K562 (cell line): ENCODE results near the gene EXOSC6. TPM values are rescaled to one million over a fixed set of nuclear protein-coding genes. Genes with fewer than 3 reads are reported as not detected.

Experiments used
- ATAC-seq: fragments of 200-7000 bp; cut with Tn5 transposase; 3 replicates; pipeline ENCODE4 v1.9.1; 2020; ENCODE audit warnings: moderate library complexity
- BruUV-seq: library from RNA; stranded (reverse); fragments of 400-500 nt; replicated peaks from 2 replicates; lab custom pipeline; 2021; lab: Mats Ljungman, UMichigan
- CTCF ChIA-PET: fragments of 300-600 bp; formaldehyde crosslinking; extraction: SDS; loops from one replicate; lab custom pipeline; 2021; ENCODE audit warnings: low intra/inter-chr PET ratio; lab: Yijun Ruan, JAX
- POLR2A ChIA-PET: fragments of 300-600, 350-650 bp; sonication (Branson Sonifier 250); formaldehyde crosslinking; extraction: SDS; loops from one replicate; lab custom pipeline; 2021; ENCODE audit warnings: antibody characterized with exemption, inconsistent platforms; lab: Yijun Ruan, JAX
- DNase-seq, 4 experiments: peaks; one replicate each; pipeline versions ENCODE4 v3.0.0 to v3.0.0-alpha.2; 2011 to 2018; ENCODE audit warnings: low spot score in 3 of 4, mixed read lengths in 3 of 4; ENCODE audit errors: extremely low read depth in 1 of 4
- FAIRE-seq: peaks from 2 replicates; lab custom pipeline; 2011; peaks lifted over from hg19 to GRCh38; lab: Jason Lieb, UNC
- H2AFZ ChIP-seq: 2 replicates; pipeline ENCODE4 v1.6.0; 2011; ENCODE audit warnings: low read depth, low read length, control low read depth, inconsistent platforms
- H3K27ac ChIP-seq: fragments of 200-600 bp; 3 replicates; pipeline ENCODE4 v1.8.0; 2011; ENCODE audit warnings: low read depth, mild to moderate bottlenecking, control low read depth, inconsistent platforms, low read length, moderate library complexity, mixed read lengths; ENCODE audit errors: extremely low read depth
- H3K27me3 ChIP-seq, 2 experiments: fragments of 300-600 bp in 1 of 2; 2 replicates in 1 of 2; 3 replicates in 1 of 2; pipeline versions ENCODE4 v1.6.0 to v1.8.0; 2011; ENCODE audit warnings: inconsistent platforms in 2 of 2, low read length in 2 of 2, mild to moderate bottlenecking in 1 of 2, mixed read lengths in 1 of 2, moderate library complexity in 1 of 2; ENCODE audit not compliant: control insufficient read depth in 2 of 2, insufficient read depth in 2 of 2
- H3K36me3 ChIP-seq: fragments of 300-600 bp; 3 replicates; pipeline ENCODE4 v1.8.0; 2011; ENCODE audit warnings: mild to moderate bottlenecking, low read length, inconsistent platforms; ENCODE audit not compliant: control insufficient read depth, insufficient read depth
- H3K4me1 ChIP-seq, 2 experiments: fragments of 200-600 bp in 1 of 2; replicated peaks in 1 of 2; 2 replicates in 1 of 2; 3 replicates in 1 of 2; pipeline versions ENCODE4 v1.5.1 to v1.8.0; 2011; ENCODE audit warnings: inconsistent platforms in 2 of 2, low read length in 2 of 2, mild to moderate bottlenecking in 1 of 2, mixed read lengths in 1 of 2, moderate library complexity in 1 of 2; ENCODE audit not compliant: control insufficient read depth in 2 of 2, insufficient read depth in 2 of 2
- H3K4me2 ChIP-seq: 2 replicates; pipeline ENCODE4 v1.6.1; 2011; ENCODE audit warnings: low read length, control low read depth, inconsistent platforms, mixed read lengths; ENCODE audit not compliant: insufficient read depth
- H3K4me3 ChIP-seq: fragments of 200-600 bp; sonication (generic), shearing (Covaris generic); 2 replicates; pipeline ENCODE4 v1.5.1; 2016; ENCODE audit warnings: control low read depth, inconsistent platforms
- H3K79me2 ChIP-seq: fragments of 200-600 bp; 3 replicates; pipeline ENCODE4 v1.8.0; 2011; ENCODE audit warnings: low read length, inconsistent platforms; ENCODE audit not compliant: control insufficient read depth, insufficient read depth
- H3K9ac ChIP-seq, 2 experiments: 2 replicates each; pipeline versions ENCODE4 v1.6.0 to v1.6.1; 2011; ENCODE audit warnings: low read depth in 2 of 2, low read length in 2 of 2, control low read depth in 1 of 2, inconsistent platforms in 1 of 2, mild to moderate bottlenecking in 1 of 2, mixed read lengths in 1 of 2; ENCODE audit not compliant: insufficient read depth in 1 of 2
- H3K9me1 ChIP-seq: one replicate; pipeline ENCODE4 v1.6.0; 2011; ENCODE audit warnings: inconsistent platforms, mild to moderate bottlenecking, low read length, moderate library complexity; ENCODE audit not compliant: control insufficient read depth, insufficient read depth
- H3K9me3 ChIP-seq: replicated peaks from 2 replicates; pipeline ENCODE4 v1.5.1; 2011; ENCODE audit warnings: low read depth, low read length, inconsistent platforms; ENCODE audit not compliant: control insufficient read depth, insufficient read depth
- H4K20me1 ChIP-seq: replicated peaks from 2 replicates; pipeline ENCODE4 v1.6.1; 2011; ENCODE audit warnings: low read length, inconsistent platforms, mixed read lengths; ENCODE audit not compliant: control insufficient read depth, insufficient read depth
- ARNT ChIP-seq, 2 experiments: fragments of 450-650 bp; IDR thresholded peaks; 2 replicates each; pipeline ENCODE4 v1.6.1; 2016; ENCODE audit warnings: mild to moderate bottlenecking in 1 of 2
- ATF1 ChIP-seq, 2 experiments: fragments of 450-650 bp in 1 of 2; IDR thresholded peaks; 2 replicates each; pipeline ENCODE4 v1.6.1; 2016; ENCODE audit warnings: missing compliant biosample characterization in 1 of 2, missing genetic modification characterization in 1 of 2
- EWSR1 ChIP-seq: fragments of 450-650 bp; IDR thresholded peaks from 2 replicates; pipeline ENCODE4 v1.6.1; 2018; ENCODE audit warnings: borderline replicate concordance, mild to moderate bottlenecking, low read depth, moderate library complexity; ENCODE audit not compliant: partially characterized antibody
- FOSL1 ChIP-seq: fragments of 200-800 bp; sonication (Bioruptor generic); conservative IDR thresholded peaks from 2 replicates; pipeline ENCODE4 v1.6.1; 2016; ENCODE audit warnings: missing genetic modification characterization, missing compliant biosample characterization
- HNRNPH1 ChIP-seq: fragments of 200-400 bp; formaldehyde crosslinking; optimal IDR thresholded peaks from 2 replicates; pipeline ENCODE3; 2017; ENCODE audit warnings: low read depth, mild to moderate bottlenecking, low read length, moderate library complexity
- HNRNPK ChIP-seq: fragments of 200-400 bp; formaldehyde crosslinking; IDR thresholded peaks from one replicate; pipeline ENCODE4 v1.6.1; 2018; ENCODE audit warnings: mild to moderate bottlenecking, low read depth, low read length; ENCODE audit not compliant: poor library complexity, severe bottlenecking
- RBFOX2 ChIP-seq: fragments of 200-400 bp; formaldehyde crosslinking; IDR thresholded peaks from 2 replicates; pipeline ENCODE4 v1.6.1; 2017; ENCODE audit warnings: low read depth, mild to moderate bottlenecking, low read length, moderate library complexity
- RUNX1 ChIP-seq: sonication (generic); IDR thresholded peaks from 2 replicates; pipeline ENCODE4 v1.6.1; 2016; ENCODE audit warnings: antibody characterized with exemption, low read depth
- WGBS: fragments of 100-300 bp; shearing (Covaris generic); methylation state at CpG from one replicate; pipeline ENCODE4 v1.1.6; 2016; ENCODE audit warnings: low coverage, mixed read lengths; ENCODE audit not compliant: insufficient coverage; ENCODE audit errors: missing lambda C conversion rate; 5-methylcytosine and 5-hydroxymethylcytosine counted together
- in situ Hi-C: fragments of 300-500 bp; cut with MboI; formaldehyde crosslinking; loops from 4 replicates; pipeline ENCODE4 v1.15.0; 2018; ENCODE audit warnings: inconsistent platforms, mixed read lengths
- intact Hi-C: fragments of 100-400 bp; cut with micrococcal nuclease; formaldehyde crosslinking; loops from 2 replicates; pipeline ENCODE4 v1.14.2; 2022
- polyA plus RNA-seq, 8 experiments: library from polyadenylated mRNA; depleted of rRNA in 4 of 8; stranded (reverse) in 5 of 8; unstranded in 3 of 8; fragments of >200 nt; fragmentation: Nextera tagmentation in 2 of 8; fragmentation: Illumina TruSeq in 1 of 8; extraction: Ambion mirVana in 2 of 8; extraction: Trizol in 1 of 8; gene quantifications; 2 replicates each; pipeline versions ENCODE4 v1.2.1 to v1.2.3, GENCODE V29; 2011 to 2014; ENCODE audit warnings: inconsistent platforms in 1 of 8, missing spikeins in 1 of 8
- total RNA-seq, 7 experiments: library from RNA; depleted of rRNA in 6 of 7; stranded (reverse); fragments of >200 nt in 6 of 7; fragmentation: Illumina TruSeq in 2 of 7; extraction: Trizol in 2 of 7; gene quantifications; 2 replicates each; pipeline versions ENCODE4 v1.2.1 to v1.2.3, GENCODE V29; 2011 to 2021; ENCODE audit warnings: low replicate concordance in 1 of 7

EXOSC6 gene
- total and polyA plus RNA-seq, 9 of the 15 experiments (the other 6 are each of a cell fraction or from before 2014, with no cell fraction given): 9.2 to 29.0 (median 15.6) TPM

DNA sequence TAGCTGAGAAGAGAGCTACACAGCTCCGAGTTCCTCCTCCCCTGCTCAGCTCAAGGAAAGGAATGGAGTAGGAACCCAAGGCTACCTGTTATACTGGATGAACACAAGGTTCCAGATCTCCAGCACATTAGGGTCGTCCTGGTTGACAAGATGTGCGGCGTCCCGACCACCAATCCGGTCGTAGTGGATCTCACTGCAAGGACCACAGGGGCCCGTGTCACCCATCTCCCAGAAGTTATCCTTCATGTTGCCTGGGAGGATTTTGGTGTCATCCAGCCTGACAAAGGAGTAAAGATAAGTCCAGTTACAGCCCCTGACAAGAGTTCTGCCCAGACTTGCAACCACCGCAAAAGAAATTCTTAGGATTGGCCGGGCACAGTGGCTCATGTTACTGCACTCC, 20.0 kb upstream of the EXOSC6 start:
- H3K27ac ChIP-seq: no peak overlapping the region
- BruUV-seq: no TSS peak
- DNase-seq (peak in 2 of 4 experiments; percentile 5 to 11), ATAC-seq (no peak), FAIRE-seq (no peak)
- ChIA-PET POLR2A (interaction anchor here (0.6 to 4.9 kb wide), 5 partner anchors 9 to 18 kb away, joined by 3 to 48 read pairs (median 13); partner anchors contain the start of gene AARS1), CTCF (no interaction called here)
- H3K9me3 ChIP-seq: no peaks in the 10 kb centered on the region
- intact Hi-C loops (no loop called here), in situ Hi-C loops (no loop called here)
- H3K9me1 ChIP-seq: no peaks in the 10 kb centered on the region
- no peak overlapping the region for H3K4me3 ChIP-seq
- no peaks in the 10 kb centered on the region for H3K27me3 ChIP-seq
- no peak for TF ChIP-seq HNRNPH1
- no peak for TF ChIP-seq RUNX1
- TF ChIP-seq ATF1 (CRISPR knock-in tag; IDR thresholded peaks at IDR 0.05): no peak
- TF ChIP-seq ATF1 (tag; IDR thresholded peaks at IDR 0.05): no peak
- no peak for TF ChIP-seq EWSR1
- TF ChIP-seq ARNT (IDR thresholded peaks at IDR 0.05): no peak
- TF ChIP-seq RBFOX2: 0 out of 2 replicates have a peak, but pooled peaks have one; percentile 20
- TF ChIP-seq FOSL1 (tag): no peak
- TF ChIP-seq HNRNPK: no peak
- H2AFZ ChIP-seq: no peak overlapping the region
- H3K4me2 ChIP-seq: no peak overlapping the region
- no peak overlapping the region for H3K9ac ChIP-seq
- no peaks in the 10 kb centered on the region; a peak in 1 of 5 replicates for H3K4me1 ChIP-seq
- H3K79me2 ChIP-seq: peaks cover 16% of the 10 kb centered on the region
- H4K20me1 ChIP-seq: peaks cover 6% of the 10 kb centered on the region; the same call in 1 of the 2 replicates
- H3K36me3 ChIP-seq: peaks cover 91% of the 10 kb centered on the region
- 94% methylated on average over 10 of the region's 10 CpGs for WGBS
